ENCODE data around the gene HPS4. TPM values are rescaled to one million over a fixed set of nuclear protein-coding genes. Genes with fewer than 3 reads are reported as not detected.

The HPS4 gene
- total RNA-seq, 1 donor from 2014 or later = 55.1 TPM

- Mint-ChIP-seq H3K36me3 (ENCODE audit: unreplicated experiment) (no peaks in the 10 kb centered on the region), H3K9me3 (ENCODE audit: unreplicated experiment) (peaks cover 3% of the 10 kb centered on the region), H3K27me3 (ENCODE audit: unreplicated experiment) (peaks cover 2% of the 10 kb centered on the region), H3K4me1 (ENCODE audit: low read depth, unreplicated experiment) (peaks cover 33% of the 10 kb centered on the region), H3K27ac (ENCODE audit: unreplicated experiment) (peak overlapping the region; percentile 67), H3K4me3 (ENCODE audit: unreplicated experiment) (peak overlapping the region; percentile 75)
- no peak for DNase-seq
- TF ChIP-seq CTCF (IDR thresholded peaks at IDR 0.05; ENCODE audit: partially characterized antibody, unreplicated experiment) = no peak
Observed at GRCh38 chr22:26479043-26479791, 4.4 kb downstream of the HPS4 start.

- Mint-ChIP-seq H3K9me3 (ENCODE audit: unreplicated experiment) (no peaks in the 10 kb centered on the region), H3K4me1 (ENCODE audit: low read depth, unreplicated experiment) (peaks cover 24% of the 10 kb centered on the region), H3K27me3 (ENCODE audit: unreplicated experiment) (no peaks in the 10 kb centered on the region), H3K27ac (ENCODE audit: unreplicated experiment) (peak overlapping the region; percentile 13), H3K36me3 (ENCODE audit: unreplicated experiment) (no peaks in the 10 kb centered on the region), H3K4me3 (ENCODE audit: unreplicated experiment) (no peak overlapping the region)
- DNase-seq = no peak
- TF ChIP-seq CTCF (IDR thresholded peaks at IDR 0.05; ENCODE audit: partially characterized antibody, unreplicated experiment) = no peak
Observed at GRCh38 chr22:26477341-26477731, 6.2 kb downstream of the HPS4 start.

- H3K27me3 Mint-ChIP-seq (ENCODE audit: unreplicated experiment) = no peaks in the 10 kb centered on the region
- H3K27ac Mint-ChIP-seq (ENCODE audit: unreplicated experiment) = no peak overlapping the region
- TF ChIP-seq CTCF (IDR thresholded peaks at IDR 0.05; ENCODE audit: partially characterized antibody, unreplicated experiment) = no peak
- H3K4me1 Mint-ChIP-seq (ENCODE audit: low read depth, unreplicated experiment) = peaks cover 21% of the 10 kb centered on the region
- H3K4me3 Mint-ChIP-seq (ENCODE audit: unreplicated experiment) = no peak overlapping the region
- no peaks in the 10 kb centered on the region for H3K36me3 Mint-ChIP-seq (ENCODE audit: unreplicated experiment)
- no peaks in the 10 kb centered on the region for H3K9me3 Mint-ChIP-seq (ENCODE audit: unreplicated experiment)
- no peak for DNase-seq
Observed at GRCh38 chr22:26476705-26477340, 6.8 kb downstream of the HPS4 start.

- no peak overlapping the region for H3K27ac Mint-ChIP-seq (ENCODE audit: unreplicated experiment)
- no peaks in the 10 kb centered on the region for H3K9me3 Mint-ChIP-seq (ENCODE audit: unreplicated experiment)
- TF ChIP-seq CTCF (IDR thresholded peaks at IDR 0.05; ENCODE audit: partially characterized antibody, unreplicated experiment) = no peak
- H3K4me3 Mint-ChIP-seq (ENCODE audit: unreplicated experiment) = no peak overlapping the region
- no peaks in the 10 kb centered on the region for H3K27me3 Mint-ChIP-seq (ENCODE audit: unreplicated experiment)
- peaks cover 14% of the 10 kb centered on the region for H3K4me1 Mint-ChIP-seq (ENCODE audit: low read depth, unreplicated experiment)
- DNase-seq = no peak
- no peaks in the 10 kb centered on the region for H3K36me3 Mint-ChIP-seq (ENCODE audit: unreplicated experiment)
Observed at GRCh38 chr22:26474682-26475081, 8.9 kb downstream of the HPS4 start.

- DNase-seq = no peak
- no peak overlapping the region for H3K27ac Mint-ChIP-seq (ENCODE audit: unreplicated experiment)
- no peaks in the 10 kb centered on the region for H3K9me3 Mint-ChIP-seq (ENCODE audit: unreplicated experiment)
Observed at GRCh38 chr22:26471522-26471921, 12.1 kb downstream of the HPS4 start.

More at GRCh38 chr22:26471522-26471921, 12.1 kb downstream of the HPS4 start:
- TF ChIP-seq CTCF (IDR thresholded peaks at IDR 0.05; ENCODE audit: partially characterized antibody, unreplicated experiment) = no peak
- no peaks in the 10 kb centered on the region for H3K36me3 Mint-ChIP-seq (ENCODE audit: unreplicated experiment)
- H3K4me3 Mint-ChIP-seq (ENCODE audit: unreplicated experiment) = no peak overlapping the region
- no peaks in the 10 kb centered on the region for H3K27me3 Mint-ChIP-seq (ENCODE audit: unreplicated experiment)
- peaks cover 5% of the 10 kb centered on the region for H3K4me1 Mint-ChIP-seq (ENCODE audit: low read depth, unreplicated experiment)
